ENCODE measurements around the gene PIK3C3. TPM values are rescaled to one million over a fixed set of nuclear protein-coding genes. Genes with fewer than 3 reads are reported as not detected.

Gene PIK3C3
- polyA plus RNA-seq, 1 of the 3 experiments (the other 2 are of a cell fraction), result 26.9 TPM

DNA sequence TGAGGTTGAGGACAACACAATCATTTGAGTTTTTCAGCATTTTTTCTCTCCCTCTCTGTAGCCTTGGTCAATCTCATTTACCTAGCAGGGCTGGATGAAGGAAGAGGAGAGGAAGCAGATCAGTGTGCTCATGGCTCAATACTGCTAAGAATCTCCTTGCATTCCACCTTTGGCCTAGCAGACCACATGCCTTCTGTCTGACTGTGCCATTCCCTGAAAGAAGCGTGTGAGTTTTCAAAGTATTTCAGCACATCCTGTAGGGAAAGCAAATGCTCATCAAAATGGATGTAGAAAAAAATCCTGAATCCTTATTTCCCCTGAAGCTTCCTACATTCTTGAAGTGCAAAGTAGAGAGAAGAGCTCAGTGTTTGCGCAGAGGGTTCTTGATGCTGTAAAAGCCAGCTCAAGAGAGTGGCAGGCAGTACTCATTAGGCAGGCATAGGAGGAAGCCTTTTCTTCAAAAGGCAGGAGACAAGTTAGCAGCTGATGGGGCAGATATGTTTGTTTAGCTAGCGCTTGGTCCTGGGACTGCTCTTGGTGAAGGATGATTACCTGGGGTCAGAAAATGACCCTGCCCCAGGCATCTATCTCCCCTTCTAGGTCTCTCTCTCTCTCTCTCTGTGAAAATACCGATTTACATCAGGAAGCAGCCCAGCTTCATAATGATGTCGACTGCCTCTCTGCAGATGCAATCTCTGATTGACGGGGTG is 14.4 kb upstream of the PIK3C3 start (continued):
- TF ChIP-seq, protein P1, sequence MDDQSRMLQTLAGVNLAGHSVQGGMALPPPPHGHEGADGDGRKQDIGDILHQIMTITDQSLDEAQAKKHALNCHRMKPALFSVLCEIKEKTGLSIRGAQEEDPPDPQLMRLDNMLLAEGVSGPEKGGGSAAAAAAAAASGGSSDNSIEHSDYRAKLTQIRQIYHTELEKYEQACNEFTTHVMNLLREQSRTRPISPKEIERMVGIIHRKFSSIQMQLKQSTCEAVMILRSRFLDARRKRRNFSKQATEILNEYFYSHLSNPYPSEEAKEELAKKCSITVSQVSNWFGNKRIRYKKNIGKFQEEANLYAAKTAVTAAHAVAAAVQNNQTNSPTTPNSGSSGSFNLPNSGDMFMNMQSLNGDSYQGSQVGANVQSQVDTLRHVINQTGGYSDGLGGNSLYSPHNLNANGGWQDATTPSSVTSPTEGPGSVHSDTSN (IDR thresholded peaks at IDR 0.05), result peak; percentile 38
- TF ChIP-seq YY1 (IDR thresholded peaks at IDR 0.05; ENCODE audit: low read depth) (no peak), SIN3A (IDR thresholded peaks at IDR 0.05; ENCODE audit: borderline replicate concordance, low read depth, low read length) (no peak), MEF2A (IDR thresholded peaks at IDR 0.05; ENCODE audit: borderline replicate concordance, low read depth) (peak; percentile 21; the same call in 1 of the 2 replicates), FOSL2 (IDR thresholded peaks at IDR 0.05; ENCODE audit: borderline replicate concordance, low read depth) (peak; percentile 81), CHD2 (IDR thresholded peaks at IDR 0.05; ENCODE audit: low read length, partially characterized antibody) (no peak), NRF1 (IDR thresholded peaks at IDR 0.05; ENCODE audit: low read depth, low read length) (no peak), TCF12 (IDR thresholded peaks at IDR 0.05) (peak; percentile 78)
- TF ChIP-seq, protein P2, sequence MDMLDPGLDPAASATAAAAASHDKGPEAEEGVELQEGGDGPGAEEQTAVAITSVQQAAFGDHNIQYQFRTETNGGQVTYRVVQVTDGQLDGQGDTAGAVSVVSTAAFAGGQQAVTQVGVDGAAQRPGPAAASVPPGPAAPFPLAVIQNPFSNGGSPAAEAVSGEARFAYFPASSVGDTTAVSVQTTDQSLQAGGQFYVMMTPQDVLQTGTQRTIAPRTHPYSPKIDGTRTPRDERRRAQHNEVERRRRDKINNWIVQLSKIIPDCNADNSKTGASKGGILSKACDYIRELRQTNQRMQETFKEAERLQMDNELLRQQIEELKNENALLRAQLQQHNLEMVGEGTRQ (IDR thresholded peaks at IDR 0.05; ENCODE audit: borderline replicate concordance, low read depth, low read length), result no peak
- TF ChIP-seq, protein P3, sequence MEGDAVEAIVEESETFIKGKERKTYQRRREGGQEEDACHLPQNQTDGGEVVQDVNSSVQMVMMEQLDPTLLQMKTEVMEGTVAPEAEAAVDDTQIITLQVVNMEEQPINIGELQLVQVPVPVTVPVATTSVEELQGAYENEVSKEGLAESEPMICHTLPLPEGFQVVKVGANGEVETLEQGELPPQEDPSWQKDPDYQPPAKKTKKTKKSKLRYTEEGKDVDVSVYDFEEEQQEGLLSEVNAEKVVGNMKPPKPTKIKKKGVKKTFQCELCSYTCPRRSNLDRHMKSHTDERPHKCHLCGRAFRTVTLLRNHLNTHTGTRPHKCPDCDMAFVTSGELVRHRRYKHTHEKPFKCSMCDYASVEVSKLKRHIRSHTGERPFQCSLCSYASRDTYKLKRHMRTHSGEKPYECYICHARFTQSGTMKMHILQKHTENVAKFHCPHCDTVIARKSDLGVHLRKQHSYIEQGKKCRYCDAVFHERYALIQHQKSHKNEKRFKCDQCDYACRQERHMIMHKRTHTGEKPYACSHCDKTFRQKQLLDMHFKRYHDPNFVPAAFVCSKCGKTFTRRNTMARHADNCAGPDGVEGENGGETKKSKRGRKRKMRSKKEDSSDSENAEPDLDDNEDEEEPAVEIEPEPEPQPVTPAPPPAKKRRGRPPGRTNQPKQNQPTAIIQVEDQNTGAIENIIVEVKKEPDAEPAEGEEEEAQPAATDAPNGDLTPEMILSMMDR (IDR thresholded peaks at IDR 0.05), result no peak

DNA sequence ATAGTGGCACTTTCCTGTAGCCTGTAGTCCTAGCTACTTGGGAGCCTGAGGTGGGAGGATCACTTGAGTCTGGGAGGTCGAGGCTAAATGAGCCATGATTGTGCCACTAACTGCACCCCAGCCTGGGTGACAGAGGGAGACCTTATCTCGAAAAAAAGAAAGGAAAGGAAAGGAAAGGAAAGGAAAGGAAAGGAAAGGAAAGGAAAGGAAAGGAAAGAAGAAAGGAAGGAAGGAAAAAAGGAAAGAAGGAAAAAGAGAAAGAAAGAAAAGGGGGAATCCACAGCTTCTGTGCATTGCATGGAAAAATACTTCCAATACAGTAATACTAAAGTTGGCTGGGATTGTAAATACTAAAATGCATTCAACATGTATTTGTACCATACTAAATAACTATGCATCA is 12.8 kb upstream of the PIK3C3 start:
- ChIA-PET CTCF (no interaction called here), POLR2A (no interaction called here)
- H3K4me3 ChIP-seq (ENCODE audit: low read depth in 2 of 2, low read length in 1 of 2), result no peak overlapping the region
- no peaks in the 10 kb centered on the region for H3K36me3 ChIP-seq (replicated peaks in 1 of 2; ENCODE audit: control insufficient read depth in 1 of 2, insufficient read depth in 2 of 2, low read length in 1 of 2)
- no peaks in the 10 kb centered on the region for H4K20me1 ChIP-seq (ENCODE audit: insufficient read depth)
- H3F3A ChIP-seq (replicated peaks; ENCODE audit: insufficient read depth), result peaks cover 34% of the 10 kb centered on the region
- peaks cover 0 to 41% of the 10 kb centered on the region in 2 experiments; a peak in 2 of 4 replicates for H3K4me1 ChIP-seq (ENCODE audit: control insufficient read depth in 1 of 2, insufficient read depth in 2 of 2, low read depth in 1 of 2, low read length in 1 of 2)
- H3K27ac ChIP-seq (ENCODE audit: low read depth in 2 of 2, low read length in 1 of 2), result no peak overlapping the region
- TF ChIP-seq NFIC (IDR thresholded peaks at IDR 0.05; ENCODE audit: borderline replicate concordance), result no peak
- no peak for TF ChIP-seq POLR2AphosphoS5 (IDR thresholded peaks at IDR 0.05; ENCODE audit: low read depth, low read length)
- TF ChIP-seq MEF2A (IDR thresholded peaks at IDR 0.05; ENCODE audit: borderline replicate concordance, low read depth), result no peak
- TF ChIP-seq SMC3 (IDR thresholded peaks at IDR 0.05; ENCODE audit: low read depth, low read length), result no peak
- TF ChIP-seq RFX5 (IDR thresholded peaks at IDR 0.05; ENCODE audit: low read length), result no peak
- no peak for TF ChIP-seq GABPA (IDR thresholded peaks at IDR 0.05; ENCODE audit: low read depth)
- H3K9ac ChIP-seq, result no peak overlapping the region
- H2AFZ ChIP-seq (ENCODE audit: low read depth), result no peak overlapping the region
- H3K4me2 ChIP-seq, result no peak overlapping the region
- no peaks in the 10 kb centered on the region for H3K9me3 ChIP-seq
- H3K9me2 ChIP-seq, result no peaks in the 10 kb centered on the region
- H3K79me2 ChIP-seq (ENCODE audit: insufficient read depth), result no peaks in the 10 kb centered on the region
- WGBS (ENCODE audit: low lambda C conversion rate), result 50% methylated on average over 2 of the region's 2 CpGs
- no peaks in the 10 kb centered on the region for H3K27me3 ChIP-seq (ENCODE audit: insufficient read depth)
- DNase-seq, result no peak

All from SK-N-SH (cell line).